ENCODE data around the gene CDC42. TPM values are rescaled to one million over a fixed set of nuclear protein-coding genes. Genes with fewer than 3 reads are reported as not detected.

Gene CDC42
- polyA plus RNA-seq, 3 donors, result 210 to 731 (median 606) TPM

DNA sequence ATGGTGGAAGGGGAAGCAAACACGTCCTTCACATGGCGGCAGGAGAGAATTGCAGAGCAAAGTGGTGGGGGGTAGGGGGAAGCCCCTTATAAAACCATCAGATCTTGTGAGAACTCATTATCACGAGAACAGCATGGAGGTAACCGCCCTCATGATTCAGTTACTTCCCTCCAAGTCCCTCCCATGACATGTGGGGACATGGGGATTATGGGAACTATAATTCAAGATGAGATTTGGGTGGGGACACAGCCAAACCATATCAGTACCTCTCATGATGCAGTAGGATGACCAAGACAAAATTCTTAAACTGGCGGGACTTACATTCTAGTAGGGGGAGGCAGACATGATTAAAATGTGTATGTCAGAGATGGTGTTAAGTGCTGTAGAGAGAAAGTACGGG lies 51.6 kb downstream of the CDC42 start:
- H3K27me3 ChIP-seq (ENCODE audit: control insufficient read depth in 2 of 2, insufficient read depth in 2 of 2, low read length in 2 of 2), result no peaks in the 10 kb centered on the region
- H3K4me2 ChIP-seq (replicated peaks; ENCODE audit: extremely low read depth, low read length, poor library complexity, severe bottlenecking), result no peak overlapping the region
- H3K27ac ChIP-seq (ENCODE audit: low read depth in 1 of 2, low read length in 2 of 2), result peak overlapping the region in 1 of 2 donors; percentile 18
- H3K36me3 ChIP-seq (replicated peaks in 1 of 2; ENCODE audit: control insufficient read depth in 1 of 2, insufficient read depth in 2 of 2, low read length in 2 of 2), result peaks cover 30 to 99% of the 10 kb centered on the region in 2 donors
- peaks cover 6 to 11% of the 10 kb centered on the region in 2 donors for H3K4me1 ChIP-seq (ENCODE audit: control insufficient read depth in 1 of 2, insufficient read depth in 2 of 2, low read length in 2 of 2)
- H3K36me3 Mint-ChIP-seq, result peaks cover 59 to 81% of the 10 kb centered on the region in 2 donors
- H3K27me3 Mint-ChIP-seq (ENCODE audit: low read depth in 3 of 3), result no peaks in the 10 kb centered on the region
- no peak overlapping the region for H2AFZ ChIP-seq (ENCODE audit: insufficient read depth, low read depth, low read length, poor library complexity, severe bottlenecking)
- DNase-seq, result peak in 1 of 3 donors; percentile 20
- WGBS (ENCODE audit: insufficient coverage), result no CpG with 5 or more reads among the region's 6 CpGs
- no peak overlapping the region for H3K9ac ChIP-seq (ENCODE audit: insufficient read depth, low read length, poor library complexity, severe bottlenecking)
- intact Hi-C loops (cut with micrococcal nuclease), result no loop called here
- H3K79me2 ChIP-seq (ENCODE audit: insufficient read depth, low read length), result peaks cover 95% of the 10 kb centered on the region
- H3K4me1 Mint-ChIP-seq, result peaks cover 22% of the 10 kb centered on the region
- TF ChIP-seq, protein P1, sequence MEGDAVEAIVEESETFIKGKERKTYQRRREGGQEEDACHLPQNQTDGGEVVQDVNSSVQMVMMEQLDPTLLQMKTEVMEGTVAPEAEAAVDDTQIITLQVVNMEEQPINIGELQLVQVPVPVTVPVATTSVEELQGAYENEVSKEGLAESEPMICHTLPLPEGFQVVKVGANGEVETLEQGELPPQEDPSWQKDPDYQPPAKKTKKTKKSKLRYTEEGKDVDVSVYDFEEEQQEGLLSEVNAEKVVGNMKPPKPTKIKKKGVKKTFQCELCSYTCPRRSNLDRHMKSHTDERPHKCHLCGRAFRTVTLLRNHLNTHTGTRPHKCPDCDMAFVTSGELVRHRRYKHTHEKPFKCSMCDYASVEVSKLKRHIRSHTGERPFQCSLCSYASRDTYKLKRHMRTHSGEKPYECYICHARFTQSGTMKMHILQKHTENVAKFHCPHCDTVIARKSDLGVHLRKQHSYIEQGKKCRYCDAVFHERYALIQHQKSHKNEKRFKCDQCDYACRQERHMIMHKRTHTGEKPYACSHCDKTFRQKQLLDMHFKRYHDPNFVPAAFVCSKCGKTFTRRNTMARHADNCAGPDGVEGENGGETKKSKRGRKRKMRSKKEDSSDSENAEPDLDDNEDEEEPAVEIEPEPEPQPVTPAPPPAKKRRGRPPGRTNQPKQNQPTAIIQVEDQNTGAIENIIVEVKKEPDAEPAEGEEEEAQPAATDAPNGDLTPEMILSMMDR (IDR thresholded peaks at IDR 0.05), result no peak
- H3K9me3 ChIP-seq (replicated peaks in 1 of 2; ENCODE audit: control insufficient read depth in 1 of 2, insufficient read depth in 1 of 2, low read length in 2 of 2), result no peaks in the 10 kb centered on the region
- peak overlapping the region in 3 of 7 donors; percentile 37 to 65 (median 43) for H3K27ac Mint-ChIP-seq
- H3K4me3 ChIP-seq (replicated peaks in 1 of 3; ENCODE audit: low read depth in 2 of 3, low read length in 3 of 3), result no peak overlapping the region
- H4K20me1 ChIP-seq (ENCODE audit: insufficient read depth, low read length), result peaks cover 100% of the 10 kb centered on the region
- H3K4me3 Mint-ChIP-seq, result no peak overlapping the region
- peaks cover 0 to 3% (median 0%) of the 10 kb centered on the region in 7 donors for H3K9me3 Mint-ChIP-seq

DNA sequence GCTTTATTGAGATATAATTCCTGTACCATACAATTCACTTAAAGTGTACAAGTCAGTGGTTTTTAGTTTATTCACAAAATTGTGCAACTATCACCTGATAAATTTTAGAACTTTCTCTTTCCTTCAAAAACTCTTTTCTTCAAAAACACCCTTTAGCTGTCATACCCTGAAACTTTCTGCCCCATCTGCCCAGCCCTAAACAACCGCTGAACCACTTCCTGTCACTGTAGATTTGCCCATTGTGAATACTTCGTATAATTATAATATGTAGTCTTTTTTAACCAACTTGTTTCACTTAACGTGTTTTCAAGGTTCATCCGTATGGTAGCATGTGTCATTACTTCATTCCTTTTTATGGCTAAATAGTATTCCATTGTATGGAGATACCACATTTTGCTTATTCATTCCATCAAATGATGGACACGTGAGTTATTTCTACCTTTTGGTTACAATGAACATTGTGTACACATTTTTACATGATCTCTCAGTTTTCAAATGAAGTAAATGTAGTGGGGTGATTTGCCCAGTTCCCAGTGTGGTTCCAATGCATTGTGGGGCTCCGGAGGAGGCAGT lies 52.4 kb downstream of the CDC42 start:
- H3K4me2 ChIP-seq (replicated peaks; ENCODE audit: extremely low read depth, low read length, poor library complexity, severe bottlenecking), result no peak overlapping the region
- no peak overlapping the region for H3K4me3 ChIP-seq (replicated peaks in 1 of 3; ENCODE audit: low read depth in 2 of 3, low read length in 3 of 3)
- Mint-ChIP-seq H3K4me3 (no peak overlapping the region), H3K4me1 (peaks cover 13% of the 10 kb centered on the region), H3K27me3 (ENCODE audit: low read depth in 3 of 3) (no peaks in the 10 kb centered on the region), H3K36me3 (peaks cover 55 to 82% of the 10 kb centered on the region in 2 donors), H3K27ac (peak overlapping the region in 3 of 7 donors; percentile 33 to 52 (median 46)), H3K9me3 (peaks cover 0 to 3% (median 0%) of the 10 kb centered on the region in 7 donors)
- intact Hi-C loops (cut with micrococcal nuclease), result no loop called here
- H3K36me3 ChIP-seq (replicated peaks in 1 of 2; ENCODE audit: control insufficient read depth in 1 of 2, insufficient read depth in 2 of 2, low read length in 2 of 2), result peaks cover 36 to 98% of the 10 kb centered on the region in 2 donors
- H4K20me1 ChIP-seq (ENCODE audit: insufficient read depth, low read length), result peaks cover 100% of the 10 kb centered on the region
- H2AFZ ChIP-seq (ENCODE audit: insufficient read depth, low read depth, low read length, poor library complexity, severe bottlenecking), result no peak overlapping the region
- peak overlapping the region in 1 of 2 donors; percentile 6 for H3K27ac ChIP-seq (ENCODE audit: low read depth in 1 of 2, low read length in 2 of 2)
- WGBS (ENCODE audit: insufficient coverage), result 100% methylated on average over 1 of the region's 6 CpGs
- H3K27me3 ChIP-seq (ENCODE audit: control insufficient read depth in 2 of 2, insufficient read depth in 2 of 2, low read length in 2 of 2), result no peaks in the 10 kb centered on the region
- H3K4me1 ChIP-seq (ENCODE audit: control insufficient read depth in 1 of 2, insufficient read depth in 2 of 2, low read length in 2 of 2), result peaks cover 6 to 11% of the 10 kb centered on the region in 2 donors
- H3K79me2 ChIP-seq (ENCODE audit: insufficient read depth, low read length), result peaks cover 93% of the 10 kb centered on the region
- no peak overlapping the region for H3K9ac ChIP-seq (ENCODE audit: insufficient read depth, low read length, poor library complexity, severe bottlenecking)
- TF ChIP-seq, protein P1 (IDR thresholded peaks at IDR 0.05), result no peak
- DNase-seq, result no peak
- H3K9me3 ChIP-seq (replicated peaks in 1 of 2; ENCODE audit: control insufficient read depth in 1 of 2, insufficient read depth in 1 of 2, low read length in 2 of 2), result no peaks in the 10 kb centered on the region
